Thymus (tissue), 11 donors: ENCODE data around the gene DDAH1. TPM values are rescaled to one million over a fixed set of nuclear protein-coding genes. Genes with fewer than 3 reads are reported as not detected.
"Not testable (repeated sequence)": the region's sequence is repeated elsewhere in the genome, so short reads cannot be mapped to it uniquely, and the experiment has no call there.

Experiments used
- DNase-seq, 9 donors: peaks; one replicate each; pipeline ENCODE4 v3.0.0-alpha.2; 2013; ENCODE audit warnings: low spot score in 9 of 9, low read depth in 6 of 9, missing footprints in 1 of 9
- H3K27ac ChIP-seq, 2 donors: one replicate each; pipeline ENCODE4 v1.5.1; 2013; ENCODE audit warnings: control low read depth in 1 of 2, low read depth in 1 of 2, low read length in 1 of 2, mild to moderate bottlenecking in 1 of 2, moderate library complexity in 1 of 2
- H3K27me3 ChIP-seq, 2 donors: one replicate each; pipeline ENCODE4 v1.5.1; 2013; ENCODE audit warnings: low read length in 1 of 2; ENCODE audit not compliant: control insufficient read depth in 2 of 2, insufficient read depth in 1 of 2
- H3K36me3 ChIP-seq, 2 donors: one replicate each; pipeline ENCODE4 v1.5.1; 2013; ENCODE audit warnings: low read length in 1 of 2, mild to moderate bottlenecking in 1 of 2, moderate library complexity in 1 of 2; ENCODE audit not compliant: control insufficient read depth in 2 of 2, insufficient read depth in 2 of 2
- H3K4me1 ChIP-seq, 2 donors: one replicate each; pipeline ENCODE4 v1.5.1; 2013; ENCODE audit warnings: low read length in 2 of 2; ENCODE audit not compliant: control insufficient read depth in 2 of 2, insufficient read depth in 2 of 2
- H3K4me3 ChIP-seq, 2 donors: one replicate each; pipeline ENCODE4 v1.5.1; 2013; ENCODE audit warnings: low read length in 2 of 2, control low read depth in 1 of 2, mild to moderate bottlenecking in 1 of 2
- H3K9me3 ChIP-seq, 2 donors: one replicate each; pipeline ENCODE4 v1.5.1; 2013; ENCODE audit warnings: low read length in 1 of 2, mild to moderate bottlenecking in 1 of 2; ENCODE audit not compliant: control insufficient read depth in 2 of 2, insufficient read depth in 1 of 2
- WGBS: extraction: QIAGEN DNeasy Blood & Tissue Kit; methylation state at CpG from one replicate; pipeline ENCODE4 v1.1.7; 2013; 5-methylcytosine and 5-hydroxymethylcytosine counted together
- polyA plus RNA-seq: library from polyadenylated mRNA; stranded (reverse); fragments of 200-250 nt; gene quantifications from one replicate; pipeline ENCODE4 v1.2.3, GENCODE V29; 2013
- total RNA-seq: library from RNA; stranded (reverse); fragments of 120-200 nt; gene quantifications from one replicate; pipeline ENCODE4 v1.2.4, GENCODE V29; 2013
- donor health status: healthy.

The DDAH1 gene
- total and polyA plus RNA-seq, 2 donors = 0.99 to 2.4 TPM

DNA sequence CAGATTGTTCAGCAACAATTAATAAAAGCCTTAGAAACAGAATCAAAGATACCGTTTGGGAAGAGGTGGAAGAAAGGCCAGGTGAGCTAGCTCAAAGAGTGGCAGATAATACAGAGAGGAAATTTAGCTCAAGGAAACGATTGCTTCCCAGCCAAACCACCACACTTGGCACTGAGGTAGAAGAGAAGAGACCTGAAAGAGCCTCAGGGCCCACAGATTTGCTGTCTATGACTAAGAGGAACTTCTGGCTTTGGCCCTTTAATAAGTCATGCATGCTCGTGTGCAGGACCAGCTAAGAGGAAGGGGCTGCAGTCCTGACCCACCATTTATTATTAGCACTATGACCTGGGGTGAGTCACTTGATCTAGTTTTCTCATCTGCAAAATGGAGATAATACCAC, 115.7 kb downstream of the DDAH1 start:
- Histone ChIP-seq H3K4me1 (no peaks in the 10 kb centered on the region), H3K4me3 (no peak overlapping the region), H3K27ac (no peak overlapping the region), H3K9me3 (no peaks in the 10 kb centered on the region), H3K36me3 (no peaks in the 10 kb centered on the region), H3K27me3 (no peaks in the 10 kb centered on the region)
- 97% methylated on average over 3 of the region's 3 CpGs for WGBS
- no peak for DNase-seq

GRCh38 chr1:85347908-85348307, 117.1 kb downstream of the DDAH1 start:
- Histone ChIP-seq H3K36me3 (no peaks in the 10 kb centered on the region), H3K4me3 (no peak overlapping the region), H3K4me1 (no peaks in the 10 kb centered on the region), H3K27me3 (no peaks in the 10 kb centered on the region), H3K9me3 (no peaks in the 10 kb centered on the region), H3K27ac (no peak overlapping the region)
- no peak for DNase-seq
- 79% methylated on average over 2 of the region's 2 CpGs for WGBS

DNA sequence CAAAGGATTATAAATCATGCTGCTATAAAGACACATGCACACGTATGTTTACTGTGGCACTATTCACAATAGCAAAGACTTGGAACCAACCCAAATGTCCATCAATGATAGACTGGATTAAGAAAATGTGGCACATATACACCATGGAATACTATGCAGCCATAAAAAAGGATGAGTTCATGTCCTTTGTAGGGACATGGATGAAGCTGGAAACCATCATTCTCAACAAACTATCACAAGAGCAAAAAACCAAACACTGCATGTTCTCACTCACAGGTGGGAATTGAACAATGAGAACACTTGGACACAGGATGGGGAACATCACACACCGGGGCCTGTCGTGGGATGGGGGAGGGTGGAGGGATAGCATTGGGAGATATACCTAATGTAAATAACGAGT, 117.7 kb downstream of the DDAH1 start:
- H3K36me3 ChIP-seq, H3K4me3 ChIP-seq, H3K27ac ChIP-seq, H3K9me3 ChIP-seq, H3K4me1 ChIP-seq, H3K27me3 ChIP-seq, DNase-seq: not testable (repeated sequence)
- 88% methylated on average over 4 of the region's 4 CpGs for WGBS

- Histone ChIP-seq H3K9me3 (no peaks in the 10 kb centered on the region), H3K4me3 (no peak overlapping the region), H3K27ac (no peak overlapping the region), H3K27me3 (no peaks in the 10 kb centered on the region), H3K36me3 (no peaks in the 10 kb centered on the region), H3K4me1 (no peaks in the 10 kb centered on the region)
- DNase-seq = no peak
- 60% methylated on average over 3 of the region's 3 CpGs for WGBS
Measured at GRCh38 chr1:85344256-85344694, 120.7 kb downstream of the DDAH1 start.

DNA sequence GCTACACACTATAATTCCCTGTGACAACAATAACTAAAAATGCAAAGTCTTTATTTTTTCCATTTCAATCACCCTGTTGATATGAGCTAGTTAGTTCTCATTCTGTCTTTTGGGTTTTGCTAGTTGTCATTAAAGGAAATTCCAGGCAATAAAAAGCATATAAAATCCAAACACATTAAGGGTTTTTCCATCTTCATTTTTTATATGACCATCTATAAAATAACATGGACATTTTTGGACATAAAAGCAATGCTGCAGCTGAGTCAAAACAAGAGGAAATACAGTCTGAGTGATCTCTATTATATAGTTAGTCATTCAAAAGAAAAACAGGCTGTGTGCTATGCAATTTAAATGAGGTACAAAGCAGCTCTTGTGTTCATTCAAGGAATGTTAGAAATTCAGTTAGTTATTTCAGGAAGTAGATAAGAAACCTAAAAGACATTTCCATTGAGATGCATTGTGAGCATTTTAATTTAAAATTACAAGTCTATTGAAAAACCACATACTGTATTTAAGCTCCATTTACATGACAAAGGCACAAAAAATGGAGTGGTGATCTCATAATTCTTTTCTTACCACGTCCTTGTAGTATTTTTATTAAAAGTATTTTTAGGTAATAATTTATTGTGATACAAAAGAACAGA, 121.2 kb downstream of the DDAH1 start:
- DNase-seq = no peak
- no peak overlapping the region for H3K27ac ChIP-seq

GRCh38 chr1:85343213-85343611, 121.7 kb downstream of the DDAH1 start:
- WGBS = 98% methylated on average over 1 of the region's 1 CpG
- no peak for DNase-seq
- H3K27ac ChIP-seq = no peak overlapping the region
- no peaks in the 10 kb centered on the region for H3K36me3 ChIP-seq
- no peaks in the 10 kb centered on the region for H3K4me1 ChIP-seq
- H3K27me3 ChIP-seq = no peaks in the 10 kb centered on the region
- no peaks in the 10 kb centered on the region for H3K9me3 ChIP-seq
- H3K4me3 ChIP-seq = no peak overlapping the region

More for the DNA sequence above, 121.2 kb downstream of the DDAH1 start:
- H3K36me3 ChIP-seq = no peaks in the 10 kb centered on the region
- WGBS = 38% methylated on average over 1 of the region's 1 CpG
- H3K27me3 ChIP-seq = no peaks in the 10 kb centered on the region
- no peaks in the 10 kb centered on the region for H3K9me3 ChIP-seq
- no peaks in the 10 kb centered on the region for H3K4me1 ChIP-seq
- no peak overlapping the region for H3K4me3 ChIP-seq

- DNase-seq = no peak
- Histone ChIP-seq H3K27ac (no peak overlapping the region), H3K4me3 (no peak overlapping the region), H3K4me1 (no peaks in the 10 kb centered on the region), H3K27me3 (no peaks in the 10 kb centered on the region), H3K9me3 (no peaks in the 10 kb centered on the region), H3K36me3 (no peaks in the 10 kb centered on the region)
Measured at GRCh38 chr1:85342207-85342606, 122.8 kb downstream of the DDAH1 start.

DNA sequence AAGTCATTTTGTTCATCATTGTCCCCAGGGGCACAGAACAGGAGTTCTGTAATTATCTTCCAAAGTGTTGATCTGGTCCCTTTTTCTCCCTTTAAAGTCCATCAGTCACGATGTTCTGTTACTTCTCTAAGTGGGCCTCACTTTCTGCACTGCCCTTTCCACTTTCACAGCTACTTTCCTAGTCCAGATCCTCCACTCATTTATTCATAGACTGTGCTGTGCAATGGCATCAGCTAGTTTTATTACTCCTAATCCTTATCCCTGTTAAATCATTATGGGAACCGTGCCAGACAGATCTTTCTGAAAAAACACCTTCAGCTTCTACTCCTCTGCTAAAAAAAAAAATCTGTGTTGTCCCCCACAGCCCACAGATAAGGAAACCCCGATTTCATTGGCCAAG, 124.5 kb downstream of the DDAH1 start:
- Histone ChIP-seq H3K9me3 (no peaks in the 10 kb centered on the region), H3K36me3 (no peaks in the 10 kb centered on the region), H3K4me1 (no peaks in the 10 kb centered on the region), H3K4me3 (no peak overlapping the region), H3K27me3 (no peaks in the 10 kb centered on the region), H3K27ac (no peak overlapping the region)
- WGBS = 92% methylated on average over 3 of the region's 3 CpGs
- DNase-seq = no peak

DNA sequence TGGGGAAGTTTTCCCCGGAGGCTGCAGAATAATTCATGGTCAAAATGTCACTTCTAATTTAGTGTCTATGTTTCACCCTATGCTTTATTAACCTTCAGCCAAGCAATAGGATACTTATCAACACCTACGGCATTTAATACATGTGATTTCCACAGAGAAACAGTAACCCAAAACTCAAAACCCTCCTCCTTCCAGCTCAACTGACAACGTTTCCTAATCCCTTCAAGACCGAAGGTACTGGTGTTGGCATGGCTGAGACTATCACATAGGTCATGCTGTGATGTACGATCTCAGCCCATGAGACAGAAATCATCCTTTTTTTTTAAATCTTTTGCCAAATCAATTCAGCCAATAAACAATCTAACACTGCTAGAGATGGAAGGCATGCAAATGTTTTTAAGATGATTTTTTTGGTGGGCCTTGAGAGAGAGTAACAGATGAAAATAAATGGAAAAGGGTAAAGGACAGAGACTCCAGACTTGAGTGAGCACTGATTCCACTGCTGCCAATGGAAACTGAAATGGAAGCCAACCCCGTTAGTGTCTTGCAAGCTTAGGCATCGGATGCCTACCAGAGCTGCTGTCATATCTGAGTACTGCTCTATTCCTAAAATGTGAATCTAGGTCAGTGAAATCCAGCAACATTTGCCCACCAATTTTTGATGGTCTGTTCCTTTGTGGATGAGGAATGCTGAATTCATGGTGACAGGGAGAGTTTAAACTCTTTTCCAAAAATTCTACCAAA, 125.1 kb downstream of the DDAH1 start:
- WGBS = 82% methylated on average over 7 of the region's 7 CpGs
- Histone ChIP-seq H3K4me1 (no peaks in the 10 kb centered on the region), H3K36me3 (no peaks in the 10 kb centered on the region), H3K27me3 (no peaks in the 10 kb centered on the region), H3K27ac (no peak overlapping the region), H3K4me3 (no peak overlapping the region), H3K9me3 (no peaks in the 10 kb centered on the region)
- DNase-seq = no peak
